Hepatocyte (in vitro differentiated cells): ENCODE measurements around the gene TTLL10. TPM values are rescaled to one million over a fixed set of nuclear protein-coding genes. Genes with fewer than 3 reads are reported as not detected.

ENCODE experiments used
- DNase-seq: peaks from one replicate; pipeline ENCODE4 v3.0.0-alpha.2; 2016; ENCODE audit warnings: low spot score
- H2AFZ ChIP-seq: fragments of 200-600 bp; sonication (generic); 2 replicates; pipeline ENCODE4 v1.6.0; 2016; ENCODE audit warnings: antibody characterized with exemption, mild to moderate bottlenecking
- H3K27ac ChIP-seq: fragments of 200-600 bp; sonication (generic); 2 replicates; pipeline ENCODE4 v1.5.1; 2016; ENCODE audit warnings: mild to moderate bottlenecking
- H3K27me3 ChIP-seq: fragments of 200-600 bp; sonication (generic); 2 replicates; pipeline ENCODE4 v1.6.1; 2016
- H3K36me3 ChIP-seq: fragments of 200-600 bp; sonication (generic); replicated peaks from 2 replicates; pipeline ENCODE4 v1.5.1; 2016; ENCODE audit warnings: low read depth; ENCODE audit not compliant: insufficient read depth
- H3K4me1 ChIP-seq: fragments of 200-600 bp; sonication (generic); 2 replicates; pipeline ENCODE4 v1.5.1; 2016; ENCODE audit warnings: mild to moderate bottlenecking, moderate library complexity; ENCODE audit not compliant: insufficient read depth
- H3K4me2 ChIP-seq: fragments of 200-600 bp; sonication (generic); 2 replicates; pipeline ENCODE4 v1.6.0; 2016
- H3K4me3 ChIP-seq: fragments of 200-600 bp; sonication (generic); 2 replicates; pipeline ENCODE4 v1.5.1; 2016; ENCODE audit warnings: mild to moderate bottlenecking
- H3K79me2 ChIP-seq: fragments of 200-600 bp; sonication (generic); 2 replicates; pipeline ENCODE4 v1.6.0; 2017; ENCODE audit warnings: mild to moderate bottlenecking
- H3K9me2 ChIP-seq: fragments of 200-600 bp; sonication (generic); replicated peaks from 2 replicates; pipeline ENCODE4 v1.6.0; 2017; ENCODE audit warnings: mild to moderate bottlenecking; ENCODE audit not compliant: insufficient read depth
- H3K9me3 ChIP-seq: fragments of 200-600 bp; sonication (generic); 2 replicates; pipeline ENCODE4 v1.5.1; 2016; ENCODE audit warnings: low read depth, mild to moderate bottlenecking
- H4K20me1 ChIP-seq: fragments of 200-600 bp; sonication (generic); 2 replicates; pipeline ENCODE4 v1.6.0; 2016; ENCODE audit warnings: mild to moderate bottlenecking; ENCODE audit not compliant: insufficient read depth, poor library complexity, severe bottlenecking
- CTCF ChIP-seq: fragments of 200-600 bp; sonication (generic); IDR thresholded peaks from 2 replicates; pipeline ENCODE4 v1.5.1; 2016; ENCODE audit warnings: antibody characterized with exemption, mild to moderate bottlenecking; ENCODE audit not compliant: poor library complexity
- EZH2 ChIP-seq: fragments of 200-600 bp; sonication (generic); IDR thresholded peaks from 2 replicates; pipeline ENCODE4 v1.6.1; 2016; ENCODE audit warnings: antibody characterized with exemption, mild to moderate bottlenecking, borderline replicate concordance
- EZH2phosphoT487 ChIP-seq: fragments of 200-600 bp; sonication (generic); IDR thresholded peaks from one replicate; pipeline ENCODE4 v1.6.1; 2018; ENCODE audit warnings: antibody characterized with exemption, mild to moderate bottlenecking, low read depth, moderate library complexity; ENCODE audit not compliant: unreplicated experiment, severe bottlenecking
- WGBS: methylation state at CpG from one replicate; pipeline ENCODE4 v1.1.6; 2016; ENCODE audit warnings: low lambda C conversion rate; ENCODE audit errors: missing lambda C conversion rate; 5-methylcytosine and 5-hydroxymethylcytosine counted together
- polyA plus RNA-seq: library from polyadenylated mRNA; unstranded; fragments of >200 nt; fragmentation: Nextera tagmentation; extraction: Ambion mirVana; gene quantifications from 2 replicates; pipeline ENCODE4 v1.2.1, GENCODE V29; 2016
- total RNA-seq: library from RNA; depleted of rRNA; stranded (reverse); fragments of >200 nt; gene quantifications from 2 replicates; pipeline ENCODE4 v1.2.3, GENCODE V29; 2014

TTLL10 gene
- total and polyA plus RNA-seq, 2 experiments from 2014 or later = 0.69 TPM; not detected in 1

GRCh38 chr1:1164361-1164700, 9.3 kb upstream of the TTLL10 start:
- H3K9me2 ChIP-seq = no peaks in the 10 kb centered on the region
- peak overlapping the region; percentile 87 for H3K4me2 ChIP-seq
- no peaks in the 10 kb centered on the region for H3K36me3 ChIP-seq
- TF ChIP-seq EZH2phosphoT487 (no peak), EZH2 (no peak), CTCF (no peak)
- H3K79me2 ChIP-seq = peaks cover 54% of the 10 kb centered on the region
- H3K27ac ChIP-seq = peak overlapping the region; percentile 98
- DNase-seq = no peak
- whole genome bisulfite sequencing = 40% methylated on average over 26 of the region's 26 CpGs
- H2AFZ ChIP-seq = no peak overlapping the region
- H4K20me1 ChIP-seq = peaks cover 42% of the 10 kb centered on the region
- H3K4me1 ChIP-seq = peaks cover 12% of the 10 kb centered on the region
- no peaks in the 10 kb centered on the region for H3K9me3 ChIP-seq
- H3K27me3 ChIP-seq = no peaks in the 10 kb centered on the region
- peak overlapping the region; percentile 52 for H3K4me3 ChIP-seq

GRCh38 chr1:1164701-1165451, 8.8 kb upstream of the TTLL10 start:
- peaks cover 43% of the 10 kb centered on the region for H4K20me1 ChIP-seq
- TF ChIP-seq EZH2phosphoT487 = no peak
- TF ChIP-seq CTCF = no peak
- no peak for TF ChIP-seq EZH2
- DNase-seq = peak; percentile 84
- H3K27ac ChIP-seq = peak overlapping the region; percentile 98
- H3K27me3 ChIP-seq = no peaks in the 10 kb centered on the region
- H3K36me3 ChIP-seq = no peaks in the 10 kb centered on the region
- peaks cover 54% of the 10 kb centered on the region for H3K79me2 ChIP-seq
- no peaks in the 10 kb centered on the region for H3K9me2 ChIP-seq
- peaks cover 12% of the 10 kb centered on the region for H3K4me1 ChIP-seq
- H3K4me2 ChIP-seq = peak overlapping the region; percentile 87
- 25% methylated on average over 41 of the region's 48 CpGs for WGBS
- no peak overlapping the region for H2AFZ ChIP-seq
- H3K4me3 ChIP-seq = peak overlapping the region; percentile 52
- no peaks in the 10 kb centered on the region for H3K9me3 ChIP-seq

GRCh38 chr1:1165485-1165884, 8.2 kb upstream of the TTLL10 start:
- 75% methylated on average over 12 of the region's 12 CpGs for WGBS
- H3K4me1 ChIP-seq = peaks cover 12% of the 10 kb centered on the region
- H3K4me3 ChIP-seq = peak overlapping the region; percentile 20
- no peak for TF ChIP-seq EZH2phosphoT487
- TF ChIP-seq CTCF = no peak
- TF ChIP-seq EZH2 = no peak
- H3K79me2 ChIP-seq = peaks cover 54% of the 10 kb centered on the region
- H3K9me3 ChIP-seq = no peaks in the 10 kb centered on the region
- H3K27me3 ChIP-seq = no peaks in the 10 kb centered on the region
- H3K36me3 ChIP-seq = no peaks in the 10 kb centered on the region
- no peaks in the 10 kb centered on the region for H3K9me2 ChIP-seq
- H2AFZ ChIP-seq = no peak overlapping the region
- H3K27ac ChIP-seq = peak overlapping the region; percentile 63
- DNase-seq = no peak
- H3K4me2 ChIP-seq = peak overlapping the region; percentile 87
- peaks cover 43% of the 10 kb centered on the region for H4K20me1 ChIP-seq
